AG08395 (cell line): ENCODE data around the gene KCNC1.

Source experiments
- DNase-seq: peaks from one replicate; pipeline ENCODE4 v3.0.0; 2012; ENCODE audit warnings: mixed read lengths, low spot score

Gene KCNC1

DNA sequence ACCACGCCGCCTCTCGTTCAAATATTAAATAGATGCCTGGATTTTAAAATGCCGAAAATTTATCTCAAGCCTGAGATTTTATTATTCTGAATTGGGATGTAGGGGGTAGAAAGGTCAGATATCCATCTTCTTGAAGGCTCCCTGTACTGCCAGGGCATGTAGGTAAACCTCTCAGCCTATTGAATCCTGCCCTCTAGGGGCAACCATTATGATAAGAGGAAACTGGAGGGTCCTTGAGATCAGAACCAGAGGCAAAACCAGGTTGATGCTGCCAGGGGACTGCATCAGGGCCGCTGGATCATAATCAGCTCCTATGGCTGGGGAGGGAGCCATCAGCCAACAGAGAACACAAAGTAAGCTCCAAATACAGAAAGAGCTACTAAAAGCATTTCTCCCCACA lies 92.4 kb downstream of the KCNC1 start:
- DNase-seq: no peak

DNA sequence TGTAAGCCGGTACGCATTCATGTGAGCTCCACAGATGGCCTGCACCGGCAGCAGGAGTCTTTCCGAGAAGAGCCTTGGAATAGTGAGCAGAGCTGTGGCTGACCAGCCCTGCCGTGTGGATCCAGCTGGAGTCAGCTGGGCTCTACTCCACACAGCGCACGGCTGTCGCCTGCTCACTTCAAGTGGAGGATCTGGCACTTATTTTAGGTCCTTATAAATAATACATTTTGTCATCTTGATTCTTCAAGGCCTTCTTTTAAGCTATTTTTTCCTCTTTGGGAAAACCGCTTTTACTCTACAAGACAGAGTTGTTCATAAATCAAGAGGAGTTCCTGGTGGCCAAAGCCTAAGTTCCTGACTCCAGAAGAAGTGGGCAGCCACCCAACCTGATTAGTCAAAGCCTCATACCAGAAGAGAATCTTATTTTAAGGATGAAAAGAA lies 93.8 kb downstream of the KCNC1 start:
- peak; percentile 78 for DNase-seq

DNA sequence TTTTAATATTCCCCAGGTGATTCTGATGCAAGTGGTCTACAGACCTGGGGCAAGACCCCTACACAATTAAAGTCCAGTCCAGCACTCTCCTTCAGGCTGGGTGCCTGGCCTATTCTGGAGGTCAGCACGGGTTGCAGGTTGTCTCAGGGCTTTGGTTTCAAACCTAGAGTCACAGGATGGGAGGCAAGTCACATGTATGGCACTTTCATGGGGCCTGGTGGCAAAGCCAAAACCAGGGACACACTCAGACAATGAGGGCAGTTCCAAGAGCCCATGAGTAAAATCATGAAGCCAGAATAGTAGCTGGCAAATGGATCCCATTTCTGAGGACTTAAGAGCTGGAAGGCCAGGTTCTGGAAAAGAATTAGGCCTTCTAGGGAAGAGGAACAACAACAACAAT lies 96.6 kb downstream of the KCNC1 start:
- DNase-seq: no peak

DNA sequence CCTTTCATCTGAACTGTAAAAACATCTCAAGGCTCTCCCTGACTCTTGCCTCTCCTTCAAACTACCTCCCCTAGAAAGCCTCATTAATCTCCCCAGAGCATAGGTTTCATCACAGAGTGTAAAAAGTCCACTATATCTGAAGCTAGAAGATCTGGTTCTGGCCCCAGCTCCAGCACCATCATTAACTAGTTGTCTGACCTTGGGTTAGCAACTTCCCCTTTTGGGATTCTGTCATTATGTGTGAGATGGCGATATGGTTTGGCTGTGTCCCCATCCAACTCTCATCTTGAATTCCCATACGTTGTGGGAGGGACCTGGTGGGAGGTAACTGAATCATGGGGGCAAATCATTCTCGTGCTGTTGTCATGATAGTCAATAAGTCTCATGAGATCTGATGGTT lies 97.3 kb downstream of the KCNC1 start:
- DNase-seq: no peak
